ENCODE results near the gene RRAGC.

DNA sequence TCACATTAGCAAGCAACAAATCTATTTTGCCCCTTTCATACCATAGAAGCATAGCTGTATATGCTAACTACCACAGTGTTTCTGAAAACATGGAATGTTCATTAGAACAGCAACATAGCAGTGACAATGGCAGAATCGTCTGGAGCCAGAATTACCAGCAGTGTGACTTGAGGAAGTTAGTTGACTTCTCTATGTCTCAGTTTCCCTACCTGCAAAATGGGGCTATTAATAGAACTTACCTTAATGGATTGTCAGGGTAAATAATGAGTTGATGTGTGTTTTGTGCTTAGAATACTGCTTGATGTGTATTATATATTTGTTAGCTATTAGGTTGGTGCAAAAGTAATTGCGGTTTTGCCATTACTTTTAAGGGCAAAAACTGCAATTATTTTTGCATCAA lies 36.6 kb upstream of the RRAGC start:
- TF ChIP-seq SMAD4 (CRISPR knock-in tag; IDR thresholded peaks at IDR 0.05) (no peak), TEAD4 (CRISPR knock-in tag; IDR thresholded peaks at IDR 0.05) (no peak), ZNF121 (CRISPR knock-in tag; IDR thresholded peaks at IDR 0.05) (no peak), ZNF263 (CRISPR knock-in tag; IDR thresholded peaks at IDR 0.05; ENCODE audit: low read depth) (no peak), SP1 (CRISPR knock-in tag; conservative IDR thresholded peaks at IDR 0.05) (no peak), E2F5 (CRISPR knock-in tag; IDR thresholded peaks at IDR 0.05) (no peak), ZNF512 (CRISPR knock-in tag; IDR thresholded peaks at IDR 0.05; ENCODE audit: borderline replicate concordance) (no peak), GRHL2 (CRISPR knock-in tag; IDR thresholded peaks at IDR 0.05; ENCODE audit: insufficient replicate concordance, severe bottlenecking) (no peak), ZNF138 (CRISPR knock-in tag; conservative IDR thresholded peaks at IDR 0.05) (no peak), ZNF425 (CRISPR knock-in tag; conservative IDR thresholded peaks at IDR 0.05) (no peak), ATF3 (CRISPR knock-in tag; conservative IDR thresholded peaks at IDR 0.05) (no peak)
- TF ChIP-seq, protein P1, sequence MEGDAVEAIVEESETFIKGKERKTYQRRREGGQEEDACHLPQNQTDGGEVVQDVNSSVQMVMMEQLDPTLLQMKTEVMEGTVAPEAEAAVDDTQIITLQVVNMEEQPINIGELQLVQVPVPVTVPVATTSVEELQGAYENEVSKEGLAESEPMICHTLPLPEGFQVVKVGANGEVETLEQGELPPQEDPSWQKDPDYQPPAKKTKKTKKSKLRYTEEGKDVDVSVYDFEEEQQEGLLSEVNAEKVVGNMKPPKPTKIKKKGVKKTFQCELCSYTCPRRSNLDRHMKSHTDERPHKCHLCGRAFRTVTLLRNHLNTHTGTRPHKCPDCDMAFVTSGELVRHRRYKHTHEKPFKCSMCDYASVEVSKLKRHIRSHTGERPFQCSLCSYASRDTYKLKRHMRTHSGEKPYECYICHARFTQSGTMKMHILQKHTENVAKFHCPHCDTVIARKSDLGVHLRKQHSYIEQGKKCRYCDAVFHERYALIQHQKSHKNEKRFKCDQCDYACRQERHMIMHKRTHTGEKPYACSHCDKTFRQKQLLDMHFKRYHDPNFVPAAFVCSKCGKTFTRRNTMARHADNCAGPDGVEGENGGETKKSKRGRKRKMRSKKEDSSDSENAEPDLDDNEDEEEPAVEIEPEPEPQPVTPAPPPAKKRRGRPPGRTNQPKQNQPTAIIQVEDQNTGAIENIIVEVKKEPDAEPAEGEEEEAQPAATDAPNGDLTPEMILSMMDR (IDR thresholded peaks at IDR 0.05): no peak
- TF ChIP-seq, protein P2, sequence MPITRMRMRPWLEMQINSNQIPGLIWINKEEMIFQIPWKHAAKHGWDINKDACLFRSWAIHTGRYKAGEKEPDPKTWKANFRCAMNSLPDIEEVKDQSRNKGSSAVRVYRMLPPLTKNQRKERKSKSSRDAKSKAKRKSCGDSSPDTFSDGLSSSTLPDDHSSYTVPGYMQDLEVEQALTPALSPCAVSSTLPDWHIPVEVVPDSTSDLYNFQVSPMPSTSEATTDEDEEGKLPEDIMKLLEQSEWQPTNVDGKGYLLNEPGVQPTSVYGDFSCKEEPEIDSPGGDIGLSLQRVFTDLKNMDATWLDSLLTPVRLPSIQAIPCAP (CRISPR knock-in tag; IDR thresholded peaks at IDR 0.05): no peak
- TF ChIP-seq, protein P3, sequence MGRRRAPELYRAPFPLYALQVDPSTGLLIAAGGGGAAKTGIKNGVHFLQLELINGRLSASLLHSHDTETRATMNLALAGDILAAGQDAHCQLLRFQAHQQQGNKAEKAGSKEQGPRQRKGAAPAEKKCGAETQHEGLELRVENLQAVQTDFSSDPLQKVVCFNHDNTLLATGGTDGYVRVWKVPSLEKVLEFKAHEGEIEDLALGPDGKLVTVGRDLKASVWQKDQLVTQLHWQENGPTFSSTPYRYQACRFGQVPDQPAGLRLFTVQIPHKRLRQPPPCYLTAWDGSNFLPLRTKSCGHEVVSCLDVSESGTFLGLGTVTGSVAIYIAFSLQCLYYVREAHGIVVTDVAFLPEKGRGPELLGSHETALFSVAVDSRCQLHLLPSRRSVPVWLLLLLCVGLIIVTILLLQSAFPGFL (CRISPR knock-in tag; IDR thresholded peaks at IDR 0.05; ENCODE audit: borderline replicate concordance): no peak
